WERI-Rb-1 (cell line): ENCODE measurements around the gene MYO7B.
"Not testable (repeated sequence)": the region's sequence is repeated elsewhere in the genome, so short reads cannot be mapped to it uniquely, and the experiment has no call there.

Experiments
- DNase-seq: peaks from one replicate; pipeline ENCODE4 v3.0.0-alpha.2; 2020
- H3K27ac ChIP-seq: fragments of 250-450 bp; sonication (Bioruptor Pico); 2 replicates; pipeline ENCODE4 v1.5.1; 2020; ENCODE audit warnings: mild to moderate bottlenecking, moderate library complexity
- H3K27me3 ChIP-seq: fragments of 250-450 bp; sonication (Bioruptor Pico); 2 replicates; pipeline ENCODE4 v1.5.1; 2021; ENCODE audit warnings: mild to moderate bottlenecking, low read depth, moderate library complexity; ENCODE audit not compliant: insufficient read depth, severe bottlenecking
- H3K36me3 ChIP-seq: fragments of 250-450 bp; sonication (Bioruptor Pico); 2 replicates; pipeline ENCODE4 v1.5.1; 2020; ENCODE audit warnings: mild to moderate bottlenecking, moderate library complexity
- H3K4me3 ChIP-seq: 2 replicates; pipeline ENCODE4 v1.5.1; 2011; ENCODE audit warnings: low read depth, mild to moderate bottlenecking, control low read depth, low read length
- H3K9me3 ChIP-seq: fragments of 250-450 bp; sonication (Bioruptor Pico); 2 replicates; pipeline ENCODE4 v1.5.1; 2021; ENCODE audit warnings: mild to moderate bottlenecking, moderate library complexity; ENCODE audit not compliant: severe bottlenecking
- TF ChIP-seq, protein P1 (sequence below): IDR thresholded peaks from 2 replicates; pipeline ENCODE4 v1.5.1; 2011; ENCODE audit warnings: low read depth, mild to moderate bottlenecking, control low read depth, inconsistent platforms, low read length

The MYO7B gene

DNA sequence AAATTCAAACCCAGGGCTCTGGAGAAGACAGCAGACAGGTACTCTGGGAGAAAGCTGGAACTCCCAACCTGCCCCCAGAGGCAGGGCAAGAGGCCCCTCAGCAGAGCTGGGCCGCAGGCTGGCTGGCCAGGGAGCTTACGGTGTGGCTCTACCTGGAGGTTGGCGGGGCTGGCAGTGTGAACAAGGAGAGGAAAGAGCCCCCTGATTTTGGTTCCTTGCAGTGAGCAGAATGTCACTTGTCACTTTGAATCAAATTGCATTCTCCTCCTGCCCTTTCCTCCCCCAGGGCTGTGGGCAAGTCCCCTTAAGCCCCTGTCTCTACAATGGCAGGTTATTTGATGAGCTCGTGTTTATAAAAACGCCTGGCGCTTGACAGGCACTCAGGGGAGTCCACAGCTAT lies 32.6 kb downstream of the MYO7B start:
- Histone ChIP-seq H3K4me3 (no peak overlapping the region), H3K27me3 (no peaks in the 10 kb centered on the region), H3K9me3 (no peaks in the 10 kb centered on the region), H3K27ac (no peak overlapping the region), H3K36me3 (no peaks in the 10 kb centered on the region)
- no peak for DNase-seq
- TF ChIP-seq, protein P1, sequence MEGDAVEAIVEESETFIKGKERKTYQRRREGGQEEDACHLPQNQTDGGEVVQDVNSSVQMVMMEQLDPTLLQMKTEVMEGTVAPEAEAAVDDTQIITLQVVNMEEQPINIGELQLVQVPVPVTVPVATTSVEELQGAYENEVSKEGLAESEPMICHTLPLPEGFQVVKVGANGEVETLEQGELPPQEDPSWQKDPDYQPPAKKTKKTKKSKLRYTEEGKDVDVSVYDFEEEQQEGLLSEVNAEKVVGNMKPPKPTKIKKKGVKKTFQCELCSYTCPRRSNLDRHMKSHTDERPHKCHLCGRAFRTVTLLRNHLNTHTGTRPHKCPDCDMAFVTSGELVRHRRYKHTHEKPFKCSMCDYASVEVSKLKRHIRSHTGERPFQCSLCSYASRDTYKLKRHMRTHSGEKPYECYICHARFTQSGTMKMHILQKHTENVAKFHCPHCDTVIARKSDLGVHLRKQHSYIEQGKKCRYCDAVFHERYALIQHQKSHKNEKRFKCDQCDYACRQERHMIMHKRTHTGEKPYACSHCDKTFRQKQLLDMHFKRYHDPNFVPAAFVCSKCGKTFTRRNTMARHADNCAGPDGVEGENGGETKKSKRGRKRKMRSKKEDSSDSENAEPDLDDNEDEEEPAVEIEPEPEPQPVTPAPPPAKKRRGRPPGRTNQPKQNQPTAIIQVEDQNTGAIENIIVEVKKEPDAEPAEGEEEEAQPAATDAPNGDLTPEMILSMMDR: no peak

DNA sequence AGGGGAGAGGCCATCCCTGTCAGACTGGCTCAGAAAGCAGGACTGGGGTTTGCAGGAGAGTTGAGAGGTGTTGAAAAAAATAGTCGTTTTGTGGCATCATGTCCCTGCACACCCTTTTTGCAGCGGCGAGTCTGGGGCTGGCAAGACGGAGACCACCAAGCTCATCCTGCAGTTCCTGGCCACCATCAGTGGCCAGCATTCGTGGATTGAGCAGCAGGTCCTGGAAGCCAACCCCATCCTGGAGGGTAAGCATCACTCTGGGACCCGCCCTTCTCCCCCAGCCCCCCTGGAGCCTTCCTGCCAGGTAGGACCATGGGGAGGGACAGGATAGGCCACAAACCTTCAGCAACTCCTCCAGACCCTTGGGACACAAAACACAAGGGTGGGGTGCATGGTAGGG lies 34.2 kb downstream of the MYO7B start:
- Histone ChIP-seq H3K4me3 (no peak overlapping the region), H3K27me3 (no peaks in the 10 kb centered on the region), H3K27ac (no peak overlapping the region), H3K9me3 (no peaks in the 10 kb centered on the region), H3K36me3 (no peaks in the 10 kb centered on the region)
- DNase-seq: no peak
- TF ChIP-seq, protein P1: no peak

DNA sequence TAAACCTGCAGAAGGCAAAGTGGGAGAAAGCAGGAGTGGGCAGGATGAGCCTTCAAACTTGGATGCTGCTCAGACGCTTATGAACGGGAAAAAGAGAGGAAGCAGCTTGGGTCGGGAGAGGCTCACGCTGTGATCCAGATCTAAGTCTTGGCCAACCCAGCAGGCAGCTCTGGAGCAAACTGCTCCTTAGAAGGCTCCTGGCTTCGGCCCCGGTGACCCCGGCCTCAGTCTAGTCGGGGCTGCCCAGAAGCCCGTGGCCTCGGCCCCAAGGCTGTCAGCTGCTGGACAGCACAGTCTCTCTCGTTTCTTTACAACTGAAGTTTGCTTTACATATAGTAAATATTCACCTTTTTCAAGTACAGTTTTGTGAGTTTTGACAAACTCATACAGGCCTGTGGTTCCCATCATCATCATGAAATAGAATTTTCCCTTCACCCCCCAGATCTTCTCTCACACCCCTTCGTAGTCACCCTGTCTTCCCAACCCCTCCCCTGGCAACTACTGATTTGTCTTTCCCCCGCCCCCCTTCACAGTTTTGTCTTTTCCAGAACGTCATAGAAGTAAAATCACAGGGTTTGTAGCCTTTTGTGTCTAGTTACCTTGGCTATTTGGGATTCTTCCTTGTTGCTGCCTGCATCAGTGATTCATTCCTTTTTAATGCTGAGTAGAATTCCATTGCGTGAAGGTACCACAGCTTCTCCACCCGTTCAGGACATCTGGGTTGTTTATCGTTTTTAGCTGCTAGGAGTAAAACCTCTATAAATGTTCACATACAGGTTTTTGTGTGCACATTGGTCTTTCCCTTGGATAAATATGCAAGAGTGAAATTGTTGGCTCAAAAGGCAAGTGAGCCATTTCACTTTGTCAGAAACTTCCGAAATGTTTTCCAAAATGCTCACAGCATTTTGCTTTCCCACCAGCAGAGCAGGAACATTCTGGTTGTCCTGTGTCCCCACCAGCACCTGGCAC lies 35.1 kb downstream of the MYO7B start:
- Histone ChIP-seq H3K4me3 (no peak overlapping the region), H3K9me3 (no peaks in the 10 kb centered on the region), H3K36me3 (no peaks in the 10 kb centered on the region), H3K27me3 (no peaks in the 10 kb centered on the region), H3K27ac (no peak overlapping the region)
- DNase-seq: no peak
- TF ChIP-seq, protein P1: no peak

DNA sequence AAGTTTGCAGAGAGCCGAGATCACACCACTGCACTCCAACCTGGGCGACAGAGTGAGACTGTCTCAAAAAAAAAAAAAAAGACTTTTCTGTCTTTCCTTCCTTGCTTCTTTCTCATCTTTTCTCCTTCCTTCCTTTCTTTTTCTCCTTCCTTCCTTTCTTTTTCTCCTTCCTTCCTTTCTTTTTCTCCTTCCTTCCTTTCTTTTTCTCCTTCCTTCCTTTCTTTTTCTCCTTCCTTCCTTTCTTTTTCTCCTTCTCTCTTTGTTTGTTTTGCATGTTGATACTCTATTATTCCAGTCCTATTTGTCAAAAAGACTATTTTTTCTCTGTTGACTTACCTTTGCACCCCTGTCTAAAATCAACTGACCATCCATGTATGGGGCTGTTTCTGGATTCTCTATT lies 36.9 kb downstream of the MYO7B start:
- not testable (repeated sequence) for H3K27me3 ChIP-seq, DNase-seq

DNA sequence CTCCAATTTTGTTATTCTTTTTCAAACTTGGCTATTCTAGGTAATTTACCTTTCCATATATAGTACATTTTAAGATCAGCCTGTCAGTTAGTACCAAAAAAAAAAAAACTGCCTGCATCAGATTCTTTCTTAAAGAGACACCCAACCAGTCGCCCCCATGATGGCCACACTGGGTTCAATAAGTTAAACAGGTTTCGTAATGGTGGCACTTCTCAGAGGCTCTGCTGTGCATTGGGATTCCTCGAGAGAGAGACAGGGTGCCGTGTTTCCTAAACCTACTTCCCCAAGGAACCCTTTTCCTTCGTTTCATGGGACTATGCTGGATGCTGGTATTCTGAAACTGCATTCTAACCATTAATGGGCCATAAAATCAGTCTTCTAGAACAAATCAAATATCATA lies 37.4 kb downstream of the MYO7B start:
- Histone ChIP-seq H3K36me3 (no peaks in the 10 kb centered on the region), H3K4me3 (no peak overlapping the region), H3K27ac (no peak overlapping the region), H3K27me3 (no peaks in the 10 kb centered on the region), H3K9me3 (no peaks in the 10 kb centered on the region)
- TF ChIP-seq, protein P1: no peak
- DNase-seq: no peak

More for the DNA sequence above, 36.9 kb downstream of the MYO7B start:
- H3K36me3 ChIP-seq, H3K27ac ChIP-seq, H3K4me3 ChIP-seq, H3K9me3 ChIP-seq: not testable (repeated sequence)

DNA sequence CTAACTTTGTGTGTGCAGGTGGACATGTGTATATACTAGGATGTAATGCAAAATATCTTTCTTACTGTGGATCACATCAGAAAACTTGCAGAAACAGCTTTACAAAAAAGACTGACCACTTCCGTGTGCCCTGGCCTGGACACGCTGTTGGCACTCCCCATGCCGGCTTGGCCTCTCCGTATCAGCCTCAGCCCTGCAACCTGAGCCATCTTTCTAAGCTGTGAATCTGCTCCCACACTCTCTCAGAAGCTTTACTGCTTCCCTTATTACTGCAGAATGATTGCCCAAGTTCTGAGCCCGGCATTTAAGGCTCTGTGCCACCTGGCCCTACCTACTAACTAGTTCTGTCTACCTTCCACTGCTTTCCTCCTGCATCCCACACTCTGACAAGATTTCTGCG lies 37.8 kb downstream of the MYO7B start:
- H3K36me3 ChIP-seq: no peaks in the 10 kb centered on the region
- TF ChIP-seq, protein P1: no peak
- no peak overlapping the region for H3K27ac ChIP-seq
- no peaks in the 10 kb centered on the region for H3K27me3 ChIP-seq
- H3K4me3 ChIP-seq: no peak overlapping the region
- DNase-seq: no peak
- H3K9me3 ChIP-seq: no peaks in the 10 kb centered on the region
